Hepatocyte (in vitro differentiated cells): Measurements from ENCODE around the gene NAT14. TPM values are rescaled to one million over a fixed set of nuclear protein-coding genes. Genes with fewer than 3 reads are reported as not detected.

Experiments
- DNase-seq: peaks from one replicate; pipeline ENCODE4 v3.0.0-alpha.2; 2016; ENCODE audit warnings: low spot score
- H2AFZ ChIP-seq: fragments of 200-600 bp; sonication (generic); 2 replicates; pipeline ENCODE4 v1.6.0; 2016; ENCODE audit warnings: antibody characterized with exemption, mild to moderate bottlenecking
- H3K27ac ChIP-seq: fragments of 200-600 bp; sonication (generic); 2 replicates; pipeline ENCODE4 v1.5.1; 2016; ENCODE audit warnings: mild to moderate bottlenecking
- H3K27me3 ChIP-seq: fragments of 200-600 bp; sonication (generic); 2 replicates; pipeline ENCODE4 v1.6.1; 2016
- H3K36me3 ChIP-seq: fragments of 200-600 bp; sonication (generic); replicated peaks from 2 replicates; pipeline ENCODE4 v1.5.1; 2016; ENCODE audit warnings: low read depth; ENCODE audit not compliant: insufficient read depth
- H3K4me1 ChIP-seq: fragments of 200-600 bp; sonication (generic); 2 replicates; pipeline ENCODE4 v1.5.1; 2016; ENCODE audit warnings: mild to moderate bottlenecking, moderate library complexity; ENCODE audit not compliant: insufficient read depth
- H3K4me2 ChIP-seq: fragments of 200-600 bp; sonication (generic); 2 replicates; pipeline ENCODE4 v1.6.0; 2016
- H3K4me3 ChIP-seq: fragments of 200-600 bp; sonication (generic); 2 replicates; pipeline ENCODE4 v1.5.1; 2016; ENCODE audit warnings: mild to moderate bottlenecking
- H3K79me2 ChIP-seq: fragments of 200-600 bp; sonication (generic); 2 replicates; pipeline ENCODE4 v1.6.0; 2017; ENCODE audit warnings: mild to moderate bottlenecking
- H3K9me2 ChIP-seq: fragments of 200-600 bp; sonication (generic); replicated peaks from 2 replicates; pipeline ENCODE4 v1.6.0; 2017; ENCODE audit warnings: mild to moderate bottlenecking; ENCODE audit not compliant: insufficient read depth
- H3K9me3 ChIP-seq: fragments of 200-600 bp; sonication (generic); 2 replicates; pipeline ENCODE4 v1.5.1; 2016; ENCODE audit warnings: low read depth, mild to moderate bottlenecking
- H4K20me1 ChIP-seq: fragments of 200-600 bp; sonication (generic); 2 replicates; pipeline ENCODE4 v1.6.0; 2016; ENCODE audit warnings: mild to moderate bottlenecking; ENCODE audit not compliant: insufficient read depth, poor library complexity, severe bottlenecking
- CTCF ChIP-seq: fragments of 200-600 bp; sonication (generic); IDR thresholded peaks from 2 replicates; pipeline ENCODE4 v1.5.1; 2016; ENCODE audit warnings: antibody characterized with exemption, mild to moderate bottlenecking; ENCODE audit not compliant: poor library complexity
- EZH2 ChIP-seq: fragments of 200-600 bp; sonication (generic); IDR thresholded peaks from 2 replicates; pipeline ENCODE4 v1.6.1; 2016; ENCODE audit warnings: antibody characterized with exemption, mild to moderate bottlenecking, borderline replicate concordance
- EZH2phosphoT487 ChIP-seq: fragments of 200-600 bp; sonication (generic); IDR thresholded peaks from one replicate; pipeline ENCODE4 v1.6.1; 2018; ENCODE audit warnings: antibody characterized with exemption, mild to moderate bottlenecking, low read depth, moderate library complexity; ENCODE audit not compliant: unreplicated experiment, severe bottlenecking
- WGBS: methylation state at CpG from one replicate; pipeline ENCODE4 v1.1.6; 2016; ENCODE audit warnings: low lambda C conversion rate; ENCODE audit errors: missing lambda C conversion rate; 5-methylcytosine and 5-hydroxymethylcytosine counted together
- polyA plus RNA-seq: library from polyadenylated mRNA; unstranded; fragments of >200 nt; fragmentation: Nextera tagmentation; extraction: Ambion mirVana; gene quantifications from 2 replicates; pipeline ENCODE4 v1.2.1, GENCODE V29; 2016
- total RNA-seq: library from RNA; depleted of rRNA; stranded (reverse); fragments of >200 nt; gene quantifications from 2 replicates; pipeline ENCODE4 v1.2.3, GENCODE V29; 2014

The NAT14 gene
- total and polyA plus RNA-seq, 2 experiments from 2014 or later: 22.3 to 40.3 TPM

- no peak for TF ChIP-seq EZH2phosphoT487
- TF ChIP-seq CTCF: no peak
- TF ChIP-seq EZH2: no peak
- WGBS: 35% methylated on average over 23 of the region's 27 CpGs
- Histone ChIP-seq H4K20me1 (peaks cover 7% of the 10 kb centered on the region), H3K36me3 (no peaks in the 10 kb centered on the region), H3K4me3 (peak overlapping the region; percentile 10), H3K9me3 (no peaks in the 10 kb centered on the region), H3K9me2 (no peaks in the 10 kb centered on the region), H3K4me1 (peaks cover 4% of the 10 kb centered on the region), H3K4me2 (peak overlapping the region; percentile 84), H2AFZ (peak overlapping the region; percentile 85), H3K27ac (no peak overlapping the region), H3K27me3 (no peaks in the 10 kb centered on the region), H3K79me2 (peaks cover 11% of the 10 kb centered on the region)
- no peak for DNase-seq
These were observed 22.9 kb upstream of the NAT14 start for GRCh38 chr19:55461974-55462626.

- no peak for DNase-seq
- Histone ChIP-seq H3K9me2 (no peaks in the 10 kb centered on the region), H2AFZ (no peak overlapping the region), H3K4me3 (no peak overlapping the region), H3K9me3 (no peaks in the 10 kb centered on the region), H3K27ac (no peak overlapping the region), H3K36me3 (no peaks in the 10 kb centered on the region), H3K27me3 (no peaks in the 10 kb centered on the region), H3K79me2 (peaks cover 11% of the 10 kb centered on the region), H3K4me1 (peaks cover 4% of the 10 kb centered on the region), H4K20me1 (peaks cover 7% of the 10 kb centered on the region), H3K4me2 (no peak overlapping the region)
- no peak for TF ChIP-seq EZH2phosphoT487
- no peak for TF ChIP-seq CTCF
- no peak for TF ChIP-seq EZH2
- 86% methylated on average over 11 of the region's 11 CpGs for WGBS
These were observed 22.3 kb upstream of the NAT14 start for GRCh38 chr19:55462722-55463121.

- 80% methylated on average over 15 of the region's 15 CpGs for WGBS
- Histone ChIP-seq H3K4me2 (no peak overlapping the region), H3K36me3 (no peaks in the 10 kb centered on the region), H4K20me1 (peaks cover 7% of the 10 kb centered on the region), H3K27me3 (no peaks in the 10 kb centered on the region), H3K79me2 (peaks cover 11% of the 10 kb centered on the region), H3K9me2 (no peaks in the 10 kb centered on the region), H3K9me3 (no peaks in the 10 kb centered on the region), H2AFZ (no peak overlapping the region), H3K27ac (no peak overlapping the region), H3K4me3 (no peak overlapping the region), H3K4me1 (peaks cover 8% of the 10 kb centered on the region)
- TF ChIP-seq EZH2phosphoT487 (no peak), EZH2 (no peak), CTCF (no peak)
- DNase-seq: no peak
These were observed 21.4 kb upstream of the NAT14 start for GRCh38 chr19:55463583-55464031.
